NCI-H1048 (cell line): ENCODE measurements around the gene METTL9.
"Not testable (repeated sequence)": the region's sequence is repeated elsewhere in the genome, so short reads cannot be mapped to it uniquely, and the experiment has no call there.

ENCODE experiments used
- DNase-seq: peaks from one replicate; lab custom pipeline; 2025; lab: John Stamatoyannopoulos, UW

The METTL9 gene

GRCh38 chr16:21610766-21611165 is 11.4 kb downstream of the METTL9 start:
- DNase-seq, result no peak

GRCh38 chr16:21611198-21611555 is 11.8 kb downstream of the METTL9 start:
- no peak for DNase-seq

- DNase-seq, result no peak
These were observed 12.4 kb downstream of the METTL9 start for GRCh38 chr16:21611556-21612384.

- DNase-seq, result no peak
These were observed 14.0 kb downstream of the METTL9 start for GRCh38 chr16:21613361-21613760.

GRCh38 chr16:21613781-21614180 is 14.4 kb downstream of the METTL9 start:
- no peak for DNase-seq

- no peak for DNase-seq
These were observed 15.5 kb downstream of the METTL9 start for GRCh38 chr16:21614896-21615295.

GRCh38 chr16:21617607-21618006 is 18.2 kb downstream of the METTL9 start:
- no peak for DNase-seq

- DNase-seq, result no peak
These were observed 18.9 kb downstream of the METTL9 start for GRCh38 chr16:21618281-21618680.

- DNase-seq, result no peak
These were observed 20.5 kb downstream of the METTL9 start for GRCh38 chr16:21619765-21620425.

- no peak for DNase-seq
These were observed 21.2 kb downstream of the METTL9 start for GRCh38 chr16:21620592-21620991.

GRCh38 chr16:21622545-21622944 is 23.2 kb downstream of the METTL9 start:
- no peak for DNase-seq

GRCh38 chr16:21625026-21625425 is 25.6 kb downstream of the METTL9 start:
- DNase-seq, result no peak

GRCh38 chr16:21626659-21627277 is 27.4 kb downstream of the METTL9 start:
- DNase-seq, result no peak

GRCh38 chr16:21628121-21628726 is 28.8 kb downstream of the METTL9 start:
- no peak for DNase-seq

- no peak for DNase-seq
These were observed 29.4 kb downstream of the METTL9 start for GRCh38 chr16:21628772-21629171.

GRCh38 chr16:21629616-21630539 is 30.5 kb downstream of the METTL9 start:
- DNase-seq, result not testable (repeated sequence)

- DNase-seq, result not testable (repeated sequence)
These were observed 31.5 kb downstream of the METTL9 start for GRCh38 chr16:21630866-21631265.

GRCh38 chr16:21631376-21631775 is 32.0 kb downstream of the METTL9 start:
- DNase-seq, result not testable (repeated sequence)

GRCh38 chr16:21631951-21632575 is 32.7 kb downstream of the METTL9 start:
- not testable (repeated sequence) for DNase-seq

- no peak for DNase-seq
These were observed 34.8 kb downstream of the METTL9 start for GRCh38 chr16:21634216-21634615.

- DNase-seq, result not testable (repeated sequence)
These were observed 36.3 kb downstream of the METTL9 start for GRCh38 chr16:21635694-21636093.
